GM23338 (cell line): Measurements from ENCODE around the gene STK24.

Experiments
- CREB1 ChIP-seq: fragments of 250-450 bp; sonication (Bioruptor Pico); IDR thresholded peaks from 2 replicates; pipeline ENCODE4 v1.5.0; 2020; ENCODE audit warnings: low read depth, mild to moderate bottlenecking, moderate library complexity
- EZH2 ChIP-seq: fragments of 200-600 bp; sonication (generic); IDR thresholded peaks from one replicate; pipeline ENCODE4 v1.8.0; 2017; ENCODE audit warnings: antibody characterized with exemption, mild to moderate bottlenecking, low read depth; ENCODE audit not compliant: unreplicated experiment
- EZH2phosphoT487 ChIP-seq: fragments of 200-600 bp; sonication (generic); IDR thresholded peaks from one replicate; pipeline ENCODE4 v1.8.1; 2018; ENCODE audit warnings: antibody characterized with exemption; ENCODE audit not compliant: unreplicated experiment
- JUNB ChIP-seq: IDR thresholded peaks from one replicate; pipeline ENCODE4 v1.6.1; 2016; ENCODE audit warnings: antibody characterized with exemption; ENCODE audit not compliant: unreplicated experiment
- NANOG ChIP-seq: IDR thresholded peaks from 2 replicates; pipeline ENCODE4 v1.6.1; 2016; ENCODE audit warnings: antibody characterized with exemption, borderline replicate concordance
- POLR2AphosphoS5 ChIP-seq: IDR thresholded peaks from 2 replicates; pipeline ENCODE4 v1.6.1; 2016; ENCODE audit warnings: antibody characterized with exemption, low read depth
- STAT1 ChIP-seq: IDR thresholded peaks from one replicate; pipeline ENCODE4 v1.6.1; 2016; ENCODE audit warnings: antibody characterized with exemption; ENCODE audit not compliant: unreplicated experiment
- ZNF114 ChIP-seq: fragments of 250-450 bp; sonication (Bioruptor Pico); IDR thresholded peaks from 2 replicates; pipeline ENCODE4 v1.5.0; 2020; ENCODE audit warnings: mild to moderate bottlenecking, moderate library complexity
- TF ChIP-seq, protein P1 (sequence below), 2 experiments: fragments of 200-600 bp in 1 of 2; sonication (generic) in 1 of 2; conservative IDR thresholded peaks; 2 replicates each; pipeline versions ENCODE4 v1.5.1 to v1.6.1; 2016 to 2017; ENCODE audit warnings: antibody characterized with exemption in 2 of 2, low read depth in 2 of 2, mild to moderate bottlenecking in 2 of 2, moderate library complexity in 1 of 2
- TF ChIP-seq, protein P2 (sequence below): IDR thresholded peaks from 2 replicates; pipeline ENCODE4 v1.6.1; 2016; ENCODE audit warnings: antibody characterized with exemption
- TF ChIP-seq, protein P3 (sequence below): IDR thresholded peaks from one replicate; pipeline ENCODE4 v1.6.1; 2018; ENCODE audit warnings: antibody characterized with exemption; ENCODE audit not compliant: unreplicated experiment

DNA sequence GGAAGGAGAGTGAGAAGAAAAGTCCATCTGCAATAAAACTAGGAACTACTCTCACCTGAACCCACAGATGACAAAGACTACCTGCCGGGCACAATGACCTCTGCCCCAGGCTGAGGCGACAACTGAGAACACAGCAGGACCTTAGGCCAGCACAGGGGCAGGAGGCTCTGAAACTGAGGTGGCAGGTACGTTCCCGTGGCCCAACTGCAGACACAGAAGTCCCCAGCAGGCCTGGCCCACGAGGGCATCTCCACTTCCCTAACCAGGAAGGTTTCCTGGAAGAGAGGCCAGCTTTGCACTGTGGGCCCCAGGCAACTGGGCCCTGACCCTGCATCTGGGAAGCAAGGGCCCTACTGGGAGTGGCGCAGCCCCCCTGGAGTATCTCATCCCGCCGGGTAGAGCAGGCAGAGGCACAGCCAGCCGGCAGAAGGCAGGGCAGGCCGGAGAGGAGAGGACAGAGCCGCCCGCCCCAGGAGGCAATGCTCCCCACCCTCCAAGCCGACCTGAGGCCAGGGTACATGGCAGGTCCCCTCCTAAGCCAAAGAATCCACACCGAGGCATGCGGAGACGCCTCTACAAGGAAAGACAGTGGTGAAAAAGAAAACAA lies 32.7 kb downstream of the STK24 start:
- TF ChIP-seq, protein P1, sequence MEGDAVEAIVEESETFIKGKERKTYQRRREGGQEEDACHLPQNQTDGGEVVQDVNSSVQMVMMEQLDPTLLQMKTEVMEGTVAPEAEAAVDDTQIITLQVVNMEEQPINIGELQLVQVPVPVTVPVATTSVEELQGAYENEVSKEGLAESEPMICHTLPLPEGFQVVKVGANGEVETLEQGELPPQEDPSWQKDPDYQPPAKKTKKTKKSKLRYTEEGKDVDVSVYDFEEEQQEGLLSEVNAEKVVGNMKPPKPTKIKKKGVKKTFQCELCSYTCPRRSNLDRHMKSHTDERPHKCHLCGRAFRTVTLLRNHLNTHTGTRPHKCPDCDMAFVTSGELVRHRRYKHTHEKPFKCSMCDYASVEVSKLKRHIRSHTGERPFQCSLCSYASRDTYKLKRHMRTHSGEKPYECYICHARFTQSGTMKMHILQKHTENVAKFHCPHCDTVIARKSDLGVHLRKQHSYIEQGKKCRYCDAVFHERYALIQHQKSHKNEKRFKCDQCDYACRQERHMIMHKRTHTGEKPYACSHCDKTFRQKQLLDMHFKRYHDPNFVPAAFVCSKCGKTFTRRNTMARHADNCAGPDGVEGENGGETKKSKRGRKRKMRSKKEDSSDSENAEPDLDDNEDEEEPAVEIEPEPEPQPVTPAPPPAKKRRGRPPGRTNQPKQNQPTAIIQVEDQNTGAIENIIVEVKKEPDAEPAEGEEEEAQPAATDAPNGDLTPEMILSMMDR (conservative IDR thresholded peaks at IDR 0.05; ENCODE audit: low read depth in 2 of 2): no peak
- TF ChIP-seq EZH2: no peak
- no peak for TF ChIP-seq POLR2AphosphoS5
- TF ChIP-seq, protein P2, sequence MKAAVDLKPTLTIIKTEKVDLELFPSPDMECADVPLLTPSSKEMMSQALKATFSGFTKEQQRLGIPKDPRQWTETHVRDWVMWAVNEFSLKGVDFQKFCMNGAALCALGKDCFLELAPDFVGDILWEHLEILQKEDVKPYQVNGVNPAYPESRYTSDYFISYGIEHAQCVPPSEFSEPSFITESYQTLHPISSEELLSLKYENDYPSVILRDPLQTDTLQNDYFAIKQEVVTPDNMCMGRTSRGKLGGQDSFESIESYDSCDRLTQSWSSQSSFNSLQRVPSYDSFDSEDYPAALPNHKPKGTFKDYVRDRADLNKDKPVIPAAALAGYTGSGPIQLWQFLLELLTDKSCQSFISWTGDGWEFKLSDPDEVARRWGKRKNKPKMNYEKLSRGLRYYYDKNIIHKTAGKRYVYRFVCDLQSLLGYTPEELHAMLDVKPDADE: no peak
- TF ChIP-seq, protein P3, sequence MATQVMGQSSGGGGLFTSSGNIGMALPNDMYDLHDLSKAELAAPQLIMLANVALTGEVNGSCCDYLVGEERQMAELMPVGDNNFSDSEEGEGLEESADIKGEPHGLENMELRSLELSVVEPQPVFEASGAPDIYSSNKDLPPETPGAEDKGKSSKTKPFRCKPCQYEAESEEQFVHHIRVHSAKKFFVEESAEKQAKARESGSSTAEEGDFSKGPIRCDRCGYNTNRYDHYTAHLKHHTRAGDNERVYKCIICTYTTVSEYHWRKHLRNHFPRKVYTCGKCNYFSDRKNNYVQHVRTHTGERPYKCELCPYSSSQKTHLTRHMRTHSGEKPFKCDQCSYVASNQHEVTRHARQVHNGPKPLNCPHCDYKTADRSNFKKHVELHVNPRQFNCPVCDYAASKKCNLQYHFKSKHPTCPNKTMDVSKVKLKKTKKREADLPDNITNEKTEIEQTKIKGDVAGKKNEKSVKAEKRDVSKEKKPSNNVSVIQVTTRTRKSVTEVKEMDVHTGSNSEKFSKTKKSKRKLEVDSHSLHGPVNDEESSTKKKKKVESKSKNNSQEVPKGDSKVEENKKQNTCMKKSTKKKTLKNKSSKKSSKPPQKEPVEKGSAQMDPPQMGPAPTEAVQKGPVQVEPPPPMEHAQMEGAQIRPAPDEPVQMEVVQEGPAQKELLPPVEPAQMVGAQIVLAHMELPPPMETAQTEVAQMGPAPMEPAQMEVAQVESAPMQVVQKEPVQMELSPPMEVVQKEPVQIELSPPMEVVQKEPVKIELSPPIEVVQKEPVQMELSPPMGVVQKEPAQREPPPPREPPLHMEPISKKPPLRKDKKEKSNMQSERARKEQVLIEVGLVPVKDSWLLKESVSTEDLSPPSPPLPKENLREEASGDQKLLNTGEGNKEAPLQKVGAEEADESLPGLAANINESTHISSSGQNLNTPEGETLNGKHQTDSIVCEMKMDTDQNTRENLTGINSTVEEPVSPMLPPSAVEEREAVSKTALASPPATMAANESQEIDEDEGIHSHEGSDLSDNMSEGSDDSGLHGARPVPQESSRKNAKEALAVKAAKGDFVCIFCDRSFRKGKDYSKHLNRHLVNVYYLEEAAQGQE: no peak
- TF ChIP-seq EZH2phosphoT487: no peak
- TF ChIP-seq CREB1 (CRISPR knock-in tag): no peak
- TF ChIP-seq JUNB: no peak
- no peak for TF ChIP-seq NANOG
- TF ChIP-seq ZNF114 (CRISPR knock-in tag): no peak
- no peak for TF ChIP-seq STAT1
